Measurements from ENCODE around the gene RNF220. TPM values are rescaled to one million over a fixed set of nuclear protein-coding genes. Genes with fewer than 3 reads are reported as not detected.

Gene RNF220
- total and polyA plus RNA-seq, 9 of the 15 experiments (the other 6 are each of a cell fraction or from before 2014, with no cell fraction given), result 5.1 to 117 (median 66.9) TPM

DNA sequence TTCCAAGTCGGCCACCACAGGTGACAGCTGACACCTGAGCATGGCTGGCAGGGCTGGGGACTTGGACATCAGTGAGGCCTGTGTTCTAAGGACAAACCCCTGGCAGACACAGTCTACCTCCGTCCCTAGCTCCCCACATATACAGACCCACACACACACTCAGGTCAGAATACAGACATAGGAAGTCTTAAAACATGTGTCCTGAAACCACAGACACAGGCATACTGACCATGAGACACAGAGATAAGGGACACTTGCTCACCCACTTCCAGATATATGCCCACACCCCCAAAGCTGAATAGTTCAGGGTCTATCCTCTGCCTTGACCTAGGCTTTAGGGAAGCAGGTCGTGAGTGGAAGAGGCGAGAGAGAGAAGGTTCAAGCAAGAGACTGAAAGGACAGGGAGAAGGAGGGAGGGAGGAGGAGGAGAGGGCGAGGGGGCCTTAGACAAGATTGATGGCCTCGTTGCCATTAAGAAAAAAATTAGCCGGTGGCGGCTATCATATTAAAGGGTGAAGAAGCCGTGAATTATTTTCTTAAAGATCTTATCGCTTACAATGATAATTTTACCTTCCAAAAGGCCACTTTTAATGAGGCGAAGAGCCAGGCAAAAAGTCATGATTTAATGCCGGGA is 219.3 kb downstream of the RNF220 start:
- H3K79me2 ChIP-seq (ENCODE audit: control insufficient read depth, insufficient read depth, low read length), result no peaks in the 10 kb centered on the region
- BruUV-seq (replicated peaks), result no TSS peak
- no peaks in the 10 kb centered on the region for H3K9me3 ChIP-seq (replicated peaks; ENCODE audit: control insufficient read depth, insufficient read depth, low read depth, low read length)
- intact Hi-C loops (cut with micrococcal nuclease) (no loop called here), in situ Hi-C loops (cut with MboI) (no loop called here)
- H3K9ac ChIP-seq (ENCODE audit: insufficient read depth in 1 of 2, low read depth in 2 of 2, low read length in 2 of 2), result peak overlapping the region; percentile 15 to 87; a peak in 2 of 4 replicates
- H4K20me1 ChIP-seq (replicated peaks; ENCODE audit: control insufficient read depth, insufficient read depth, low read length), result peaks cover 3% of the 10 kb centered on the region; the same call in 1 of the 2 replicates
- no peaks in the 10 kb centered on the region for H3K36me3 ChIP-seq (ENCODE audit: control insufficient read depth, insufficient read depth, low read length)
- FAIRE-seq, result peak; percentile 54
- H3K4me3 ChIP-seq, result no peak overlapping the region
- ChIA-PET CTCF (ENCODE audit: low intra/inter-chr PET ratio) (no interaction called here), POLR2A (interaction anchor here (0.9 to 21.3 kb wide), 7 partner anchors 7 to 21 kb away, joined by 3 to 328 read pairs (median 4); no protein-coding TSS in a partner anchor)
- peak overlapping the region; percentile 18; the same call in 1 of the 2 replicates for H3K4me2 ChIP-seq (ENCODE audit: insufficient read depth, low read length)
- 0 out of 2 replicates have a peak overlapping the region, but pooled peaks have one; percentile 15 for H2AFZ ChIP-seq (ENCODE audit: low read depth, low read length)
- peaks cover 15 to 32% of the 10 kb centered on the region in 2 experiments for H3K4me1 ChIP-seq (replicated peaks in 1 of 2; ENCODE audit: control insufficient read depth in 2 of 2, insufficient read depth in 2 of 2, low read length in 2 of 2)
- WGBS (ENCODE audit: insufficient coverage, low coverage, missing lambda C conversion rate), result 37% methylated on average over 12 of the region's 12 CpGs
- peaks cover 3% of the 10 kb centered on the region for H3K9me1 ChIP-seq (ENCODE audit: control insufficient read depth, insufficient read depth, low read length)
- H3K27ac ChIP-seq (ENCODE audit: extremely low read depth, low read depth, low read length), result no peak overlapping the region
- peak; percentile 53 for ATAC-seq
- peak in 2 of 4 experiments; percentile 36 to 42 for DNase-seq (ENCODE audit: extremely low read depth in 1 of 4, low spot score in 3 of 4)
- no peaks in the 10 kb centered on the region for H3K27me3 ChIP-seq (ENCODE audit: control insufficient read depth in 2 of 2, insufficient read depth in 2 of 2, low read length in 2 of 2)
- TF ChIP-seq ZNF3 (CRISPR knock-in tag; IDR thresholded peaks at IDR 0.05), result no peak
- TF ChIP-seq C11orf30 (IDR thresholded peaks at IDR 0.05; ENCODE audit: low read depth), result no peak
- TF ChIP-seq MED1 (CRISPR knock-in tag; IDR thresholded peaks at IDR 0.05; ENCODE audit: borderline replicate concordance), result no peak
- TF ChIP-seq NONO (IDR thresholded peaks at IDR 0.05; ENCODE audit: low read depth in 2 of 2, low read length in 1 of 2), result no peak
- TF ChIP-seq ZNF224 (CRISPR knock-in tag; IDR thresholded peaks at IDR 0.05), result no peak
- TF ChIP-seq, protein P1, sequence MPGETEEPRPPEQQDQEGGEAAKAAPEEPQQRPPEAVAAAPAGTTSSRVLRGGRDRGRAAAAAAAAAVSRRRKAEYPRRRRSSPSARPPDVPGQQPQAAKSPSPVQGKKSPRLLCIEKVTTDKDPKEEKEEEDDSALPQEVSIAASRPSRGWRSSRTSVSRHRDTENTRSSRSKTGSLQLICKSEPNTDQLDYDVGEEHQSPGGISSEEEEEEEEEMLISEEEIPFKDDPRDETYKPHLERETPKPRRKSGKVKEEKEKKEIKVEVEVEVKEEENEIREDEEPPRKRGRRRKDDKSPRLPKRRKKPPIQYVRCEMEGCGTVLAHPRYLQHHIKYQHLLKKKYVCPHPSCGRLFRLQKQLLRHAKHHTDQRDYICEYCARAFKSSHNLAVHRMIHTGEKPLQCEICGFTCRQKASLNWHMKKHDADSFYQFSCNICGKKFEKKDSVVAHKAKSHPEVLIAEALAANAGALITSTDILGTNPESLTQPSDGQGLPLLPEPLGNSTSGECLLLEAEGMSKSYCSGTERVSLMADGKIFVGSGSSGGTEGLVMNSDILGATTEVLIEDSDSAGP (CRISPR knock-in tag; IDR thresholded peaks at IDR 0.05), result no peak
- no peak for TF ChIP-seq ZKSCAN1 (IDR thresholded peaks at IDR 0.05; ENCODE audit: low read depth, low read length)
- TF ChIP-seq, protein P2, sequence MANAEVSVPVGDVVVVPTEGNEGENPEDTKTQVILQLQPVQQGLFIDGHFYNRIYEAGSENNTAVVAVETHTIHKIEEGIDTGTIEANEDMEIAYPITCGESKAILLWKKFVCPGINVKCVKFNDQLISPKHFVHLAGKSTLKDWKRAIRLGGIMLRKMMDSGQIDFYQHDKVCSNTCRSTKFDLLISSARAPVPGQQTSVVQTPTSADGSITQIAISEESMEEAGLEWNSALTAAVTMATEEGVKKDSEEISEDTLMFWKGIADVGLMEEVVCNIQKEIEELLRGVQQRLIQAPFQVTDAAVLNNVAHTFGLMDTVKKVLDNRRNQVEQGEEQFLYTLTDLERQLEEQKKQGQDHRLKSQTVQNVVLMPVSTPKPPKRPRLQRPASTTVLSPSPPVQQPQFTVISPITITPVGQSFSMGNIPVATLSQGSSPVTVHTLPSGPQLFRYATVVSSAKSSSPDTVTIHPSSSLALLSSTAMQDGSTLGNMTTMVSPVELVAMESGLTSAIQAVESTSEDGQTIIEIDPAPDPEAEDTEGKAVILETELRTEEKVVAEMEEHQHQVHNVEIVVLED (CRISPR knock-in tag; IDR thresholded peaks at IDR 0.05), result no peak
- no peak for TF ChIP-seq CBX8 (IDR thresholded peaks at IDR 0.05; ENCODE audit: borderline replicate concordance, extremely low read depth, low read depth, low read length, poor library complexity, severe bottlenecking)
- no peak for TF ChIP-seq ELF4 (CRISPR knock-in tag; IDR thresholded peaks at IDR 0.05)
- no peak for TF ChIP-seq POLR3G (IDR thresholded peaks at IDR 0.05; ENCODE audit: extremely low read depth, insufficient read length, insufficient replicate concordance)
- TF ChIP-seq KDM2B (CRISPR knock-in tag; IDR thresholded peaks at IDR 0.05), result no peak
- TF ChIP-seq, protein P3, sequence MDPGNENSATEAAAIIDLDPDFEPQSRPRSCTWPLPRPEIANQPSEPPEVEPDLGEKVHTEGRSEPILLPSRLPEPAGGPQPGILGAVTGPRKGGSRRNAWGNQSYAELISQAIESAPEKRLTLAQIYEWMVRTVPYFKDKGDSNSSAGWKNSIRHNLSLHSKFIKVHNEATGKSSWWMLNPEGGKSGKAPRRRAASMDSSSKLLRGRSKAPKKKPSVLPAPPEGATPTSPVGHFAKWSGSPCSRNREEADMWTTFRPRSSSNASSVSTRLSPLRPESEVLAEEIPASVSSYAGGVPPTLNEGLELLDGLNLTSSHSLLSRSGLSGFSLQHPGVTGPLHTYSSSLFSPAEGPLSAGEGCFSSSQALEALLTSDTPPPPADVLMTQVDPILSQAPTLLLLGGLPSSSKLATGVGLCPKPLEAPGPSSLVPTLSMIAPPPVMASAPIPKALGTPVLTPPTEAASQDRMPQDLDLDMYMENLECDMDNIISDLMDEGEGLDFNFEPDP (CRISPR knock-in tag; IDR thresholded peaks at IDR 0.05), result no peak
- TF ChIP-seq HNRNPK (IDR thresholded peaks at IDR 0.05; ENCODE audit: low read depth, low read length, poor library complexity, severe bottlenecking), result no peak
- no peak for TF ChIP-seq ELF1 (tag; IDR thresholded peaks at IDR 0.05)
- TF ChIP-seq FOXK2 (conservative IDR thresholded peaks at IDR 0.05 in 1 of 2, IDR thresholded peaks at IDR 0.05 in 1 of 2; ENCODE audit: low read depth in 2 of 2), result no peak

Measured in K562 (cell line).